GM18526 (cell line): Measurements from ENCODE around the gene ZBTB3.

Experiments used
- POLR2A ChIP-seq: IDR thresholded peaks from 3 replicates; pipeline ENCODE4 v1.6.1; 2011; ENCODE audit not compliant: insufficient read length; ENCODE audit errors: extremely low read depth

The ZBTB3 gene

DNA sequence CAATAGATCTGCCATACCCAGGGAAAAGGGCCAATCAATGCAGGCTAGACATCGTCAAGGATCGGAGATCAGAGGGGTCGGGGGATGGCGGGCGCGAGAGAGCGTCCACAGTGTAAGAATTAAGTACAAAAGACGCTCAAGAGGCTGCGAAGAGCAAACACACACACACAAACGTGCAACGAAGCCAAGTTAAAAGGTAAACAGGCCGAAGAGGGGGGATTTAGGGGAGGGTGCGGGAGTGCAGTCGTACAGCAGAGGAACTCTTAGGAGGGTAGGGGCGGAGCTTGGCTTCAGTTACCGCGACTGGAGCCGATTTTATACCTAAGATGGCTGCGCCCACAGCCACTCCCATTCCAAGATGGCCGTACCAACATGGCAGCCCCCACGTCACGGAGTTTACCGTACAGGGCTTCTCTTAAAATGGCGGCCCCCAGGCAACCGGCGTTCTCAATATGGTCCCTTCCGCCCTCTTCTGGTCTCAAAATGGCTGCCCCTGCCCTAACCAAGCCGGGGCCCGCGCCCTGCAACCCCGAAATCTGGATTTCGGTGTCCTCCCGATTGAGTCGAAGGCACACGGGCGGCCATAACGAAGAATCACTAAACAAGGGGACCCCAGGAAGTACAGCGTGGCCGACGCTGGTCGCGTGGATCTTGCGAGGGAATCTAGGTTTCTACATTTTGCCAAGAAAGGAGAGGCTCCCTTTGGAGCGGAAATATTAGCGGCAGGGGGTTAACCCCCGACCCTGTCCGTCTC lies 44.5 kb downstream of the ZBTB3 start:
- TF ChIP-seq POLR2A = peak; percentile 58

- TF ChIP-seq POLR2A = no peak
Observed at GRCh38 chr11:62708793-62709192, 45.2 kb downstream of the ZBTB3 start.

- no peak for TF ChIP-seq POLR2A
Observed at GRCh38 chr11:62708392-62708791, 45.6 kb downstream of the ZBTB3 start.

- no peak for TF ChIP-seq POLR2A
Observed at GRCh38 chr11:62707277-62707861, 46.6 kb downstream of the ZBTB3 start, which contains the start of the genes BSCL2 and GNG3. BSCL2 (minus strand) TSS chr11:62707424; CDS start chr11:62707195, 229 bp downstream. GNG3 (plus strand) TSS chr11:62707676; CDS start chr11:62708296, 620 bp downstream.

GRCh38 chr11:62706850-62707247 lies 47.1 kb downstream of the ZBTB3 start:
- TF ChIP-seq POLR2A = no peak

GRCh38 chr11:62705880-62706849 lies 47.8 kb downstream of the ZBTB3 start:
- peak; percentile 56 for TF ChIP-seq POLR2A

- no peak for TF ChIP-seq POLR2A
Observed at GRCh38 chr11:62705413-62705812, 48.5 kb downstream of the ZBTB3 start.

DNA sequence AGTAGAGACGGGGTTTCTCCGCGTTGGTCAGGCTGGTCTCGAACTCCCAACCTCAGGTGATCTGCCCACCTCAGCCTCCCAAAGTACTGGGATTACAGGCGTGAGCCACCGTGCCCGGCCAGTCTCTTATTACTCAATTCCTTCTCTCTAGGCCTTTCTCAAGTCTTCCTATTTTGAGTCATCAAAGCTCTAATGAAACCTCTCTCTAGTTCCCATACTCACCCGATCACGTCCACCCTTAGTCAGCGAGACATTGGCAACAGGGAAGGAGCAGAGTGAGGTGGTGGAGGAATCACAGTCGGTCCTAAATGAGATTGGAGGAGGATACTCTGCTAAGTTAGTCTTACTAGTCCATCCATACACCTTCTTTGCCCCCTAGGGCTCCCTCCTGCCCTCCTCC lies 51.7 kb downstream of the ZBTB3 start:
- TF ChIP-seq POLR2A = no peak
